HepG2 (cell line): Measurements from ENCODE around the gene AURKA. TPM values are rescaled to one million over a fixed set of nuclear protein-coding genes. Genes with fewer than 3 reads are reported as not detected.

Experiments used
- IRF9 ChIP-seq: sonication (generic); formaldehyde crosslinking; IDR thresholded peaks from 2 replicates; pipeline ENCODE4 v1.8.0; 2022; ENCODE audit warnings: missing genetic modification reagents, mild to moderate bottlenecking, borderline replicate concordance
- MAFF ChIP-seq: IDR thresholded peaks from 2 replicates; pipeline ENCODE4 v1.6.1; 2011; ENCODE audit warnings: low read depth, low read length, improper control_type of control experiment
- MAFG ChIP-seq: sonication (generic); formaldehyde crosslinking; IDR thresholded peaks from 2 replicates; pipeline ENCODE4 v1.5.1; 2020; ENCODE audit warnings: mild to moderate bottlenecking, missing genetic modification reagents
- MAFK ChIP-seq, 2 experiments: IDR thresholded peaks in 1 of 2; conservative IDR thresholded peaks in 1 of 2; 2 replicates each; pipeline ENCODE4 v1.6.1; 2011; ENCODE audit warnings: improper control_type of control experiment in 2 of 2, low read length in 2 of 2
- SALL2 ChIP-seq: sonication (generic); formaldehyde crosslinking; IDR thresholded peaks from 2 replicates; pipeline ENCODE4 v1.8.1; 2023; ENCODE audit warnings: mild to moderate bottlenecking, missing genetic modification reagents, inconsistent platforms
- ZBTB38 ChIP-seq: sonication (generic); formaldehyde crosslinking; IDR thresholded peaks from 2 replicates; pipeline ENCODE4 v1.5.1; 2020; ENCODE audit warnings: mild to moderate bottlenecking, missing genetic modification reagents
- ZNF770 ChIP-seq: sonication (generic); formaldehyde crosslinking; IDR thresholded peaks from 2 replicates; pipeline ENCODE4 v1.5.0; 2020; ENCODE audit warnings: mild to moderate bottlenecking, missing genetic modification reagents
- ZSCAN22 ChIP-seq: sonication (generic); formaldehyde crosslinking; IDR thresholded peaks from 2 replicates; pipeline ENCODE4 v1.4.0; 2020; ENCODE audit warnings: mild to moderate bottlenecking, missing genetic modification reagents
- polyA plus RNA-seq, 8 experiments: library from polyadenylated mRNA; depleted of rRNA in 3 of 8; stranded (reverse) in 7 of 8; unstranded in 1 of 8; fragments of >200 nt; fragmentation: Illumina TruSeq in 4 of 8; extraction: Trizol in 4 of 8; gene quantifications; 2 replicates each; pipeline versions ENCODE4 v1.2.1 to v1.2.3, GENCODE V29; 2011 to 2016; ENCODE audit warnings: low read depth in 4 of 8, missing spikeins in 1 of 8, mixed read lengths in 1 of 8; ENCODE audit not compliant: insufficient read depth in 1 of 8
- total RNA-seq, 5 experiments: library from RNA; depleted of rRNA; stranded (reverse); fragments of >200 nt; fragmentation: Illumina TruSeq; extraction: Trizol; gene quantifications; 2 replicates each; pipeline ENCODE4 v1.2.3, GENCODE V29; 2016; ENCODE audit warnings: low read depth in 1 of 5
- TF ChIP-seq, protein P1 (sequence below): sonication (generic); formaldehyde crosslinking; conservative IDR thresholded peaks from 2 replicates; pipeline ENCODE4 v1.4.0; 2020; ENCODE audit warnings: missing genetic modification reagents
- TF ChIP-seq, protein P2 (sequence below): sonication (generic); formaldehyde crosslinking; IDR thresholded peaks from 2 replicates; pipeline ENCODE4 v1.4.0; 2020; ENCODE audit warnings: missing genetic modification reagents

The AURKA gene
- total and polyA plus RNA-seq, 2 of the 13 experiments (the other 11 are each of a cell fraction or from before 2014, with no cell fraction given), result 96.4 to 224 TPM

DNA sequence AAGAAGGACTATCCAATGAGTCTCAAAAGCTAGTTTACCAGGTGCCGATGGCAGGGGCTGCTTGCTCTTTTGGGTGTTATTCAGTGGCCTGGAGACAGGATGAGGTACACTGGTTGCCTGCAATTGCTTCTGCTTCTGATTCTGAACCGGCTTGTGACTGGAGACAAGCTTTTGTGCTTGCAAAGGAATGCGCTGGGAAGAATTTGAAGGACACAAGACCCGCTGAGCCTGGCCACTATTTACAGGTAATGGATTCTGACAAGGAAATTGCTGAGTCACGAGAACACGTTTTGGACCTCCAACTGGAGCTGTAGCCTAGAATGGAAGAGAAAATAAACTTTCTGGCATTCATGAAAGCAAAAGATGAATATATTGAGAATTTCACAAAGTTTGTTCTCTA, 5.8 kb downstream of the AURKA start (continued):
- TF ChIP-seq, protein P1, sequence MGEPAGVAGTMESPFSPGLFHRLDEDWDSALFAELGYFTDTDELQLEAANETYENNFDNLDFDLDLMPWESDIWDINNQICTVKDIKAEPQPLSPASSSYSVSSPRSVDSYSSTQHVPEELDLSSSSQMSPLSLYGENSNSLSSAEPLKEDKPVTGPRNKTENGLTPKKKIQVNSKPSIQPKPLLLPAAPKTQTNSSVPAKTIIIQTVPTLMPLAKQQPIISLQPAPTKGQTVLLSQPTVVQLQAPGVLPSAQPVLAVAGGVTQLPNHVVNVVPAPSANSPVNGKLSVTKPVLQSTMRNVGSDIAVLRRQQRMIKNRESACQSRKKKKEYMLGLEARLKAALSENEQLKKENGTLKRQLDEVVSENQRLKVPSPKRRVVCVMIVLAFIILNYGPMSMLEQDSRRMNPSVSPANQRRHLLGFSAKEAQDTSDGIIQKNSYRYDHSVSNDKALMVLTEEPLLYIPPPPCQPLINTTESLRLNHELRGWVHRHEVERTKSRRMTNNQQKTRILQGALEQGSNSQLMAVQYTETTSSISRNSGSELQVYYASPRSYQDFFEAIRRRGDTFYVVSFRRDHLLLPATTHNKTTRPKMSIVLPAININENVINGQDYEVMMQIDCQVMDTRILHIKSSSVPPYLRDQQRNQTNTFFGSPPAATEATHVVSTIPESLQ (CRISPR knock-in tag), result no peak
- TF ChIP-seq IRF9 (CRISPR knock-in tag), result no peak
- peak; percentile 80 to 91 for TF ChIP-seq MAFK (conservative IDR thresholded peaks at IDR 0.05 in 1 of 2, IDR thresholded peaks at IDR 0.05 in 1 of 2; ENCODE audit: low read length in 2 of 2)
- no peak for TF ChIP-seq SALL2
- no peak for TF ChIP-seq ZSCAN22 (CRISPR knock-in tag)
- TF ChIP-seq MAFG (CRISPR knock-in tag), result no peak
- no peak for TF ChIP-seq ZNF770
- TF ChIP-seq, protein P2, sequence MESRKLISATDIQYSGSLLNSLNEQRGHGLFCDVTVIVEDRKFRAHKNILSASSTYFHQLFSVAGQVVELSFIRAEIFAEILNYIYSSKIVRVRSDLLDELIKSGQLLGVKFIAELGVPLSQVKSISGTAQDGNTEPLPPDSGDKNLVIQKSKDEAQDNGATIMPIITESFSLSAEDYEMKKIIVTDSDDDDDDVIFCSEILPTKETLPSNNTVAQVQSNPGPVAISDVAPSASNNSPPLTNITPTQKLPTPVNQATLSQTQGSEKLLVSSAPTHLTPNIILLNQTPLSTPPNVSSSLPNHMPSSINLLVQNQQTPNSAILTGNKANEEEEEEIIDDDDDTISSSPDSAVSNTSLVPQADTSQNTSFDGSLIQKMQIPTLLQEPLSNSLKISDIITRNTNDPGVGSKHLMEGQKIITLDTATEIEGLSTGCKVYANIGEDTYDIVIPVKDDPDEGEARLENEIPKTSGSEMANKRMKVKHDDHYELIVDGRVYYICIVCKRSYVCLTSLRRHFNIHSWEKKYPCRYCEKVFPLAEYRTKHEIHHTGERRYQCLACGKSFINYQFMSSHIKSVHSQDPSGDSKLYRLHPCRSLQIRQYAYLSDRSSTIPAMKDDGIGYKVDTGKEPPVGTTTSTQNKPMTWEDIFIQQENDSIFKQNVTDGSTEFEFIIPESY (CRISPR knock-in tag), result peak; percentile 96
- TF ChIP-seq ZBTB38 (CRISPR knock-in tag), result 0 out of 2 replicates have a peak, but pooled peaks have one; percentile 19
- peak; percentile 72 for TF ChIP-seq MAFF
